GM18526 (cell line): ENCODE data around the gene FBXO24.

Experiments used
- POLR2A ChIP-seq: IDR thresholded peaks from 3 replicates; pipeline ENCODE4 v1.6.1; 2011; ENCODE audit not compliant: insufficient read length; ENCODE audit errors: extremely low read depth

The FBXO24 gene, protein sequence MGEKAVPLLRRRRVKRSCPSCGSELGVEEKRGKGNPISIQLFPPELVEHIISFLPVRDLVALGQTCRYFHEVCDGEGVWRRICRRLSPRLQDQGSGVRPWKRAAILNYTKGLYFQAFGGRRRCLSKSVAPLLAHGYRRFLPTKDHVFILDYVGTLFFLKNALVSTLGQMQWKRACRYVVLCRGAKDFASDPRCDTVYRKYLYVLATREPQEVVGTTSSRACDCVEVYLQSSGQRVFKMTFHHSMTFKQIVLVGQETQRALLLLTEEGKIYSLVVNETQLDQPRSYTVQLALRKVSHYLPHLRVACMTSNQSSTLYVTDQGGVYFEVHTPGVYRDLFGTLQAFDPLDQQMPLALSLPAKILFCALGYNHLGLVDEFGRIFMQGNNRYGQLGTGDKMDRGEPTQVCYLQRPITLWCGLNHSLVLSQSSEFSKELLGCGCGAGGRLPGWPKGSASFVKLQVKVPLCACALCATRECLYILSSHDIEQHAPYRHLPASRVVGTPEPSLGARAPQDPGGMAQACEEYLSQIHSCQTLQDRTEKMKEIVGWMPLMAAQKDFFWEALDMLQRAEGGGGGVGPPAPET

DNA sequence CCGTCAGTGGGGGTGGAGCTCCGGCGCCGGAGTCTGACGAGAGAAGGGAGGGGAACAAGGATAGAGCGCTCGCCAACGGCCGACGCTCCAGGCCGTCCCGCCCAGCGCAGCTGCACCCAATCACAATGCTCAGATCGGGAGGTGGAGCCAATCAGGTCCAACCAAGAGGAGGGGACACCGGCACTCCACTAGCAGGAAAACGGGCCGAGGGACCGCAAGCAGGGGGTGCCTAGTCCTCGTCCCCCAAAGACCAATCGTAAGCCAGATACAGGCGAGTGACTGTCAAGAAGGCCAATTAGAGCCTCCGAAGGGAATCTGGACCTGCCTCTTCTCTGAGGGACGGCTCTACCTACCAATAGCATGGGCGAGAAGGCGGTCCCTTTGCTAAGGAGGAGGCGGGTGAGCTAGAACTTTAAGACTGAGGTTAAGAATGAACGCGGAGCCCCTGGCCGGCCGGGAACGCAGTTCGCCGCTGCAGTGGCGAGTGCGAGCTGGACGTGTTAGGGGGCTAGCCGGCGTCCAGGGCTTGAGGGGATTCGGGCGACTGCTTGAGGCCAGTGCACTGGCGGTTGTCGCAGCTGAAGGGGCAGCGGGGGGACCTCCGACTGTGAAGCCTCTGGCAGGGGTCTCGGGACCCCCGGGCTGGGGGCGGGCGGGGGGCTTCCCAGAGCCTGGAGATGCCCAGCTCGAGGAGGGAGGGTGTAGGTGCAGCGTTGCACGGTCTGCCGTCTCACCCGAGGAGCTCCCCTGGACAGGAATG lies at the start of gene FBXO24:
Gene FBXO24, plus strand, starts transcription at position 63 of the 760 bp plus-strand sequence. Its CDS starts 298 bp downstream, at position 361.
- TF ChIP-seq POLR2A, result peak; percentile 53

DNA sequence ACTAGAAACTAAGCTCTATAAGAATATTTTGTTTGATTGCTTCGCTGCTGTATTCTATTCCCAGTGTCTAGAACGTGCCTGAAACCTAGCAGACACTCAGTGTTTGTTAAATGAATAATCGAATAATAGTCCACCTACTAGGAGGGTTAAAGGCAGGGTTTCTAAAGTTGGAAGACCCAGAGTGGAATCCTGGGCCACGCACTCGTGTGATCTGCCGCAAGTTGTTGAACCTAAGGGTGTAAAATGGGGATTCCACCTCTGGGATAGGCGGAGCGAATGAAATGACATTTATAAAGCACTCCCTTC lies 47.8 kb upstream of the FBXO24 start:
- no peak for TF ChIP-seq POLR2A

DNA sequence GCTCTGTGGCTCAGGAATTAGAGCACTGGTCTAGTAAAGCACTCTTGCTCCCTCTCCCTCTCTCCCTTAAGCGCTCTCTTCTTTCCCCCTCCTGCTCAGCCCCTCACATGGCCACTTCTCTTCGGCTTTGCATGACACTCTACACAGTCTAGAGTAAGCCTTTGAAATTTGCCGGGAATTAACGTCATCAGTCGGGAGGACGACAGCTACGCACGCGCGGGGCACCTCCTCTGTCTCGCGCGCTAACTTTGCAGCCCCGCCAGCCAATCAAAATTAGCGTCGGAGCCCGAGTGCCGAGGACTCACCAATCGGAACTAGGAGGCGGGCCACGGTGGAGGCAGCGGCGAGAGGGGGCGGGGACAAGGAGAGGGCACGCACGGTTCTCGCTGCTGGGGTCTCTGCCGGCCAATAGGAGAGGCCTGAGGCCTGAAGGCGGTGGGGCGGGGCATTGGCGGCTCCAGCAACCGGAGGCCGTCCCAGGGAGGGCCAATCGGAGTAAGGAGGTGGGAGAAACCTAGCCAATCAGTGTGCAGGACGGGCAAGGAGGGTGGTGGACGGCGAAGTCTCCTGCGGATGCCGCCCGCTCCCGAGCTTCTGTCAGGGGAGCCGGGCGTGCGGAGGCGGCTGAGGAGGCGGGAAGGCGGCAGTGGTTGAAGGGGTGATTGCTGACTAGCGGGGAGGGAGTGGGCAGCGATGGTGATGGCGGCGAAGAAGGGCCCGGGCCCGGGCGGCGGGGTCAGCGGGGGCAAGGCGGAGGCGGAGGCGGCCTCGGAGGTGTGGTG lies 47.3 kb upstream of the FBXO24 start, which contains the start of gene AGFG2:
Gene AGFG2, plus strand, starts transcription at position 550 of the 782 bp plus-strand sequence. Its CDS starts 144 bp downstream, at position 694.
- peak; percentile 78 for TF ChIP-seq POLR2A

DNA sequence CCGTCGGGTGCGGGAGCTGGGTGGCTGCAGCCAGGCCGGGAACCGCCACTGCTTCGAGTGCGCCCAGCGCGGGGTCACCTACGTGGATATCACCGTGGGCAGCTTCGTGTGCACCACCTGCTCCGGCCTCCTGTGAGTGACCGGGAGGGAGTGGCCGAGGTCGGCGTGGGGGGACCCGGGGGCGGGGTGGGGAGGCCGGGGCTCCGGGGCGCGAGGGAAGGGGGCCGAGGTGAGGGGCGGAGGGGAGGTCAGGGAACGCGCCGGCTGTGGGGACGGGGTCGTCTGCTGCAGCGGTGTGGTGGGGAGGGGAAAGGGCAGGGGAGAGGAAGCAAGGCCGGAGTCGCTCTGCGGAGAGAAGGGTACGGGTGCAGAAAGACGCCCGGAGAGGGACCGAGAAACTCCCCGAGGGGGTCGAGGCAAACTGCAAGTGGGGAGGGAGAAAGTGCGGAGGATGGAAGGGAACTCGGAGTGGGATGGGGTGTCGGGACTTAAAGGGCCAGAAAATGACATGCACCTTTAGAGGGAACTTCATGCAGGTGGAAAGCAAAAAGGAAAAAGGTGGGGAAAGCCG lies 46.6 kb upstream of the FBXO24 start:
- no peak for TF ChIP-seq POLR2A

DNA sequence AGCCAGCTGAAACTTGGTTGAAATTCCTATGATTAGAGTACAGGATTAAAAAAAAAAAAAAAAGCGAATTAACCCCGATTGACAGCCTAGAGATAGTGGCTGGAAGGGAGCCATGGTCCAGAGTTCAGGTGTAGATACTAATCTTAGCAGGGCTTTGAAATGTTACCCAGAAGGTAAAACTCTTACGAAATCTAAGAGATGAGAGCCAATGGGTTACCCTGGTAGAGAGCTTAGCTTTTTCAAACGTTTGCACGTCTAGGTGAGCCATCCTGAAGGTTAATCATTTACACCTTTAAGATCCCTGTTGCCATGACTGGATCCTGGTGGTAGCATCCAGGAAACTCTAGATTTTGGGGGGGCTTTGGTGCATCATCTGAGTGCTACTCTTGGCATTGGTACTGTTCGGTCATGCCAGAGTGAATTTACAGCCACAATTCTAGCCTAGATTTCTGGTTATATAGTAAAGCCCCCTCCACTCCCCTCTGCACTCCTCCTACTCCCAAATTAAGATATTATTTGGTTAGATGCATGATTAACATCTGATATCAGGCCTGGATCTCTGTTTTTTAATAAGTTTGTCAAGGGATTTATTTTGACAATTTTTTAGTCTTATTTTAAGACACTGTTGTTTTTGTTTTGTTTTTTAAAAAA lies 45.9 kb upstream of the FBXO24 start:
- no peak for TF ChIP-seq POLR2A

DNA sequence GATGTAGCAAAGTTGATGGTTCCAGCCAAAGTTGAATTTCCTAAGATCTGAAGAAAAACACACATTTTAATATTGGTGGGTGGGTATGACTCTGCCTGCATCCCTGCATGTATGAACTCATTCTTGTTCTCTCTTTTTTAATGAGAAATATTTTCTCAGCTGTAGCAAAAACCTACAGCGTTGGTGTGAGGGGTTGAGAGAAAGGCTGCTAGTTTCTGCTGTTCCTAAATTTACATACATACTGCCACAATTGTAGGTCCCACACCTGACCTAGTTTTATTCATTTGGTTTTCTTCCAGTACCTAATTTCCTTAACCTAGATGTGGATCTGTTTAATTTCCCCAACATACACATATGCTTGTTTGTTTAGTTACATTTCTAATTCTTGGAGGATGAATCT lies 42.5 kb upstream of the FBXO24 start:
- no peak for TF ChIP-seq POLR2A

DNA sequence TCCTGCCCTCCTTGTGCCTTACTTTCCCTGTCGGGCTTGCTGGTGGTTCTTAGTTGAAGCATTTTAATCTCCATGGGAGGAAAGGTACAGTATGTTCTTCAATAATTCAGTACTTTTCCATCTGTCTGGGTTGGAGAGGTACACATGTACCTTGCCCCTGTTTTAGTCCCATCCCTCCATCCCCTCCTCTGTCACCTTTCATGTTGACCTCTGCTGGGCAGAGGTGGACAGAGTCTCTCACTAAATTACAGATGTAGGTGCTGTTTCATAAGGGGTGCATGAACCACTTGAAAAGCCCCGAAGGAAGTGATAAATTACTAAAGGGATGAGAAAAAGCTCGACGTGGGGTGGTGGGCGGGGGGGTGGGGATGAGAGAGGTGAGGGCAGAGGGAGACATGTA lies 41.7 kb upstream of the FBXO24 start:
- no peak for TF ChIP-seq POLR2A

DNA sequence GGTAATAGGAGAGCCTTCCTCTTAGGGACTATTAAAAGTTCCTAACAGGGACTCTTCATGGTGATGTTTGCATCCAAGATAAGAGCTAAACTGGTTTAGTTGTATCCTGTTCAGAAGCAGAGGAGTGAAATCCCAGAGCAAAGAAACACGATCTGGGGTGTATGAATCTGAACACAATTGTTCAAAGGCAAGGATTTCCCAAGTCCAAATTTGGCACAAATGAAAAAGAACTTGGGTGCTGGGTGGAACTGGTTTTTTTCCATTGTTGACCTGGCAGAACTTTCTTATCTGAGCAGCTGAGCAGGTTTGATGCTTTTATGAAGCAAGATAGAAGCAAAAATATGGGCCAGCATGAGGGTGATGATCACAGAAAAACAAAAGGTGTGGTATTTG lies 41.2 kb upstream of the FBXO24 start:
- TF ChIP-seq POLR2A, result no peak

DNA sequence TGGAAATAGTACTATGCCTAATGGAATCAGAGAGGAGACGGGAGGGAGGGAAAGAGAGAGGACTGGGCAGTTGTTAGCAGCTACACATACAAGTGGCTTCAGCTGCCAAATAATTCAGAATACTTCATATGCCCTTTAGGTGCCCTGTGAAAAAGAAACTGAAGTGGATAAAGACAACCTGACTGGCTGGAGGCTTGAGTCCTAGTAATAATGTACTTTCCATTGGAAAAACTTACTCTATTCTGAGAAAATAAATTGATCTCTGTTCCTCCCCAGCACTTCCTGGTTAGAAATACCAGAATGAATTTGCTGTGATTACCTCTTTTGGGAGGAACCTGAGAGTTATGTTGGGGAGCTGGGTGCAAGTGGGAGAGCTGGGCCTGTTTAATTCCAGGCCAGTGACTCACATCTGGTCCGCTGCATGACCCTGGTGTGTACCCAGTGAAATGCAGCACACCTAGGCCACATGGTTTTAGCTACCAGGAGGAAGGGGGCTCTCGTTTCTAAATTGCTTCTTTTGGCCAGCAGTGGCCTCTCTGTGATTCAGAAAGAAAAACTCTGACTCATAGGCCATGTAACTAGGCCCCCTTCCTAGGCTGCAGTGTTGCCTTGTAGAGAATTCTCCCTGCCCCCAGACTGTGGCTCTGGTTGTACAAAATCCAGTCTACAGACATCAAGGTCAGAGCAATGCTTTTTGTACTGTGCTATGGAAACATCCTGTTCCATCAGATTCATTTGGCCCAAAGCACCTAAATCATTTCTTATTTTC lies 40.6 kb upstream of the FBXO24 start:
- TF ChIP-seq POLR2A, result no peak

DNA sequence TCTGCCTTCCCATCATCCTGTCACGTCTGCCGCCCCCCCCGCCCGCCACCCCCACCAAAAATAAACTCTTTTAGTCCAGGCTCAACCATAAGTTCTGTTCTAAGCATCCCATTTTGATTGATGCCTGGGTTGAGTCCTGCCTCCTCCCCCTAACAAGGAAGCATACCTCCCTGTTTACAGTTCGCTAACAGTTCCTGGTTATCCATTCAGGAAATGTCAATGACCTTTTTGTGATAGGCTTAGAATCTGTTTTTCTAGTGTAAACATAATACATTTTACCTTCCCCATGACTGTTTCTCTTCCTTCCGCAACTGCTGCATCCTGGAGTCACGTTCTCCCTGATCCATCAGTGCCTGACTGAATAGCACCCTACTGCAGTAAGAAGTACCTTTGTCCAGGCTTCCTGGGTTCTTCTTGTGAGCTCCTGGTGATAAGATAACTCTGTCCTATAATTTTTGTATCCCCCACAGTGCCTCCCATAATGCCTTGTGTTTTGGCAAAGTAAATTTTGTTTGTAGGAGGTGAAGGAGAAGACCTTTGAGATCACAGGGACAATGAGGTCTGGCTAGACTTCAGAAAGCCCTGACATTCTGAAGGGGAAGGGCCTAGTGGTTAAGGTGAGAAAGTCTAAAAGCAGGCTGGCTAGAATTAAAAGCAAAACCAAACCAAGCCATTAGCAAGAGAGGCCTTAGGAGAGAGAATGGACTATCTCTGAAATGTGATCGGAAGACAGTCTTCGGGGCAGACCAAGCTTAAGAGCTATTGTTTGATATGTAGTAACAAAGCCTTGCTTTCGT lies 39.8 kb upstream of the FBXO24 start:
- TF ChIP-seq POLR2A, result no peak

DNA sequence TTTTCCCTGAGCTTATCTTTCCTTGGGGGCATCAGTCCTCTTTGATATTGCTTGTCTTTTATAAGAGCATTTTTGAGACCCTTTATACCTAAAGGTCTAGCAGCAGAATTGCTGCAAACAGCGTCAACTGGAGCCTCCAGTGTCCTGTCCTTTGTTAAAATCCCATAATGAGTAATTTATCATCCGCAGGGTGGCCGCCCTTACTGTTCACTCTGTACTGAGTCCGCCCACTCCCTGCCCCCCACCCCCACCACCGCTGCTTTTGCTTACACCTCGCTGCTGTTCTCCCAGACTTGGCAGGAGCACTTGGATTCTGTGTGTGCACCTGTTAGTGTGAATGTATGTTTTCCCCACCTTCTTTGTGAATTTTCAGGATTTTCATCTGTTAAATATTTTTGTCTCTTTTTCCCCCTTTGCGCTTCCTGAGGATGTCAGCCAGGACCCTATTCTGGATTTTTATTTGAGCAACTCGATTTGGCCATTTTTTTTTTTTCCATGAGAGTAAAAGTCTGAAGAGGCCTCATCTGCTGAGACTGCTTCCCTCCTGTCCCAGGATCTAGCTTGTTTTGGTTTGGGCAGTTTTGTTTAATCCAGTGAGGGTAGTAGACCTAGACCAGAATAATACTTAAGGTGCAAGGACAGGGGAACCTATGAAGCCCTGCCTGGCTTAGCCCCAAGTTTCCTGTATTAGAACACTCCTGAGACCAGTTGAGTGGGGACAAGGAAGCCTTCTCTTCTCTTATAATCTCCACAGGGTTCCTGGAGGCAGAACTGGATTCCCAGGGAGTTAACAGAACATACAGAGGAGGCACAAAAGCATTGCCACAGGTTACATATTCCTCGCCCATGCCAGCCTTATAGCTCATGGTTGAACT lies 39.0 kb upstream of the FBXO24 start:
- TF ChIP-seq POLR2A, result no peak

DNA sequence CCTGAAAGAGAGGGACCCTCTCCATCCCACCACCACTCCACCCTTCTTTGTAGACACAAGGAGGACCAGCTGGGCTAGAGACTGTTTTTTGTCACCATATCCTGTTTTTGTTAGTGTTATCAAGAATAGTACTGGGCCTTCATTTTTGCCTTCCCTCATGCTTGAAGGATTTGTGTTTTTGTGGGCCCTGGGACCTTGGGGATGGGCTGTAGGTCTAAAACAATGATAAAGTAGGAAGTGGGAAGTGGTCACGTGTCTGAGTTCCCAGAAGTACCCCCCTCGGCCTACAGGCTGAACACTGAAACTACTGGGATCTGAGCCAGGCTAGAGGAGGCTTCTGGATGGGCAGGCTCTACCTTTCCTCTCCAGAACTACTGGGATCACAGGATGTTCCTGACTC lies 38.3 kb upstream of the FBXO24 start:
- no peak for TF ChIP-seq POLR2A
